ENCODE data around the gene ARL11. TPM values are rescaled to one million over a fixed set of nuclear protein-coding genes. Genes with fewer than 3 reads are reported as not detected.

Gene ARL11
- total RNA-seq, 1 experiment from 2014 or later: not detected

Other genes with a start within 250 kb of the ARL11 start
- gene CAB39L, start 184.4 kb upstream of the ARL11 start, total RNA-seq (2014; rRNA removed; shearing (Covaris generic)): 2.2 and 5.1 TPM in 2 replicates
- 3.0 and 5.8 TPM in 2 replicates for gene SETDB2, start 184.2 kb upstream of the ARL11 start, total RNA-seq (2014; rRNA removed; shearing (Covaris generic))
- gene PHF11, start 132.6 kb upstream of the ARL11 start, total RNA-seq (2014; rRNA removed; shearing (Covaris generic)): 1.4 and 4.6 TPM in 2 replicates
- gene RCBTB1, start 42.9 kb upstream of the ARL11 start, total RNA-seq (2014; rRNA removed; shearing (Covaris generic)): 5.0 and 10.6 TPM in 2 replicates
- gene EBPL, start 63.0 kb downstream of the ARL11 start, total RNA-seq (2014; rRNA removed; shearing (Covaris generic)): 94.8 and 94.9 TPM in 2 replicates
- gene KPNA3, start 164.2 kb downstream of the ARL11 start, total RNA-seq (2014; rRNA removed; shearing (Covaris generic)): 22.0 and 23.5 TPM in 2 replicates